GM23248 (cell line): ENCODE measurements around the gene CENPP.
"Not testable (repeated sequence)": the region's sequence is repeated elsewhere in the genome, so short reads cannot be mapped to it uniquely, and the experiment has no call there.

Experiments
- EZH2 ChIP-seq: fragments of 200-600 bp; sonication (generic); IDR thresholded peaks from 2 replicates; pipeline ENCODE4 v1.6.1; 2018; ENCODE audit warnings: antibody characterized with exemption, mild to moderate bottlenecking; ENCODE audit not compliant: insufficient read depth, poor library complexity, severe bottlenecking
- EZH2phosphoT487 ChIP-seq: fragments of 200-600 bp; sonication (generic); IDR thresholded peaks from 2 replicates; pipeline ENCODE4 v1.6.1; 2018; ENCODE audit warnings: antibody characterized with exemption, moderate library complexity, mild to moderate bottlenecking, low read depth; ENCODE audit not compliant: insufficient read depth

- TF ChIP-seq EZH2, EZH2phosphoT487: not testable (repeated sequence)
These were observed 269.3 kb downstream of the CENPP start for GRCh38 chr9:92595075-92595474.
